T47D (cell line): ENCODE data around the gene C22orf23.
A peak's percentile ranks its signal among the peaks of the same experiment; 100 is the strongest.

Experiments used
- DNase-seq, 2 experiments: peaks; one replicate each; pipeline versions ENCODE4 v3.0.0 to v3.0.0-alpha.2; 2011 to 2012; ENCODE audit warnings: low read depth in 1 of 2, low spot score in 1 of 2
- JUND ChIP-seq: IDR thresholded peaks from 2 replicates; pipeline ENCODE4 v1.6.1; 2012; ENCODE audit warnings: low read depth
- in situ Hi-C: cut with HindIII; loops from 2 replicates; pipeline ENCODE4 v1.10.0; 2016; ENCODE audit warnings: low sequenced_read_pairs, low pct_unique_long_range_greater_than_20kb

The C22orf23 gene

GRCh38 chr22:37953437-37954179 lies at the start of gene C22orf23, which contains the start of gene POLR2F:
C22orf23 (minus strand) TSS chr22:37953601; CDS start chr22:37953149, 452 bp downstream.
POLR2F (plus strand) TSS chr22:37953699; CDS start chr22:37953788, 89 bp downstream.
- peak; percentile 82 to 93 for DNase-seq
- in situ Hi-C loops: no loop called here
- TF ChIP-seq JUND: no peak

- TF ChIP-seq JUND: no peak
- in situ Hi-C loops: no loop called here
- no peak for DNase-seq
Observed at GRCh38 chr22:37999640-38000272, 46.4 kb upstream of the C22orf23 start.

DNA sequence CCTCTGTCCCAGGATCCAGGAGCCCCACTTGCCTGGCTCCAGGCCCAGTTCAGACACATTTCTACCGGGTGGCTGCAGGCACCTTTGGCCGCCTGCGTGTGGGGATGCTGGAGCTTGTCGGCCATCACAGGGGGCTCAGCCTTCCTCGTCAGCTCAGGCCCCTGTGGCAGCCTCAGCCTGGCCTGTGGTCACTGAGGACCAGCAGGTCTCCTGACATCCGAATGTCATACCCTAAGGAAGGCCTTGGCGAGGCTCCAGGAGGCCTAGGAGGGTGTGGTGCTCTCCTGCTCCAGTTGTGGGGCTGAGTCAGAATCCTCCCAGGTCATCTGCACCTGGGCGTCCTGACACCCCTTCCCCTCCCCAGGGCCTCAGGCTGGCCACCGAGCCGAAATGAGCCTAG lies 45.8 kb upstream of the C22orf23 start:
- no peak for DNase-seq
- TF ChIP-seq JUND: no peak
- in situ Hi-C loops: no loop called here

DNA sequence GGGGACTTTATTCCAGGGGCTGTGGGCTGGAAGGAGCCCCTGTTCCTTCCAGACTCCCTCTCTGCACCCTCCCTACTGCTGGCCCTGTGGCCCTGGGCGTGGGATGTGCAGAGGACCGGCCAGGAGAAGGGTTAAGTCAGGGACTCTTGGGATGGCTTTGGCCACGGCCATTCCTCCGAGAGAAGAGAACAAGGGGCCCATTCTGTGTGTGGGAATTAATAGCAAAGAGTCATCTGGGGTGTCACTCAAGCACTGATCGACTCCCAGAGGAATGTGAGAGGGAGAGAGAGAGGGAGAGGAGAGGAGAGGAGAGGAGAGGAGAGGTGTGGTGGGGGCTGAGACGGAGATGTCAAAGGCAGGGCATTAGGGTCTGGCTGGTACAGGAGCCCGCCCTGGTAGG lies 45.1 kb upstream of the C22orf23 start:
- no peak for DNase-seq
- in situ Hi-C loops: no loop called here
- no peak for TF ChIP-seq JUND

GRCh38 chr22:37996515-37997246 lies 43.3 kb upstream of the C22orf23 start:
- peak in 1 of 2 experiments; percentile 19 for DNase-seq
- in situ Hi-C loops: no loop called here
- TF ChIP-seq JUND: no peak

DNA sequence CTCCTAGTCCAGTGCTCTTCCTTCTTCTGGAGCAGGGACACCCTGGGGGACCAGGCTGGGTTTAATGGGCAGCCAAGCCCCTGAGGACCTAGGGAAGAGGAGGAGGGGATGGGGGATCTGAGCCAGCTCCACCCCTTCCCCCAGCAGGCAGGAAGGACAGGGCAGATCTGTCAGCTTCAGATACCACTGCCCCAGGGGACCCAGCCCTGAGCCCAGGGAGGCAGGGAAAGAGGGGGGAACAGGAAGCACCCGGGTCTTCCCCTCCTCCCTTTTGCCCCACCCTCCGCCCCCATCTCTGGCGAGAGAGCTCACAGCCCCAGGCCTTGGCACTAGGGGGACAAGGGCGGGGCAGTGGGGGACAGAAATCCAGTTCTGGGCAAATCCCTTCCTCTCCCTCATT lies 42.7 kb upstream of the C22orf23 start:
- DNase-seq: no peak
- no peak for TF ChIP-seq JUND
- in situ Hi-C loops: no loop called here

- in situ Hi-C loops: no loop called here
- DNase-seq: no peak
- no peak for TF ChIP-seq JUND
Observed at GRCh38 chr22:37995460-37995859, 42.1 kb upstream of the C22orf23 start.

GRCh38 chr22:37994982-37995381 lies 41.6 kb upstream of the C22orf23 start:
- in situ Hi-C loops: no loop called here
- DNase-seq: no peak
- TF ChIP-seq JUND: no peak

DNA sequence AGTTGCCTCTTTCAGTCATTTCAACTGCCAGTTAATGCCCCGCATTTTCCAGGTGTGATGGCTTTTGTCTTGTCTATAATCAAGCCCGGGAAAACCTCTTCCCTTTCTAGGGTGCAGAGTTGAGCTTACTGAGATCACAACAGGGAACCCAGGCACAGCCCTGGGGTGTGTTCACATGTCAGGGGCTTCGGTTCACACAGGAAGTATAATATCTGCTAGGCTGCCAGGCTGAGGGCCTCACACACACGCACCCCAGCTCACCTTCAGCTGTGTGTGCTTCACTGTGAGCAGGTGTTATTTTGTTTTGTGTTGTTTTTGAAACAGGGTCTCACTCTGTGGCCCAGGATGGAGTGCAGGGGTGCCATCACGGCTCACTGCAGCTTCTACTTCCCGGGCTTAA lies 40.6 kb upstream of the C22orf23 start:
- in situ Hi-C loops: no loop called here
- no peak for TF ChIP-seq JUND
- DNase-seq: no peak

- TF ChIP-seq JUND: no peak
- in situ Hi-C loops: no loop called here
- DNase-seq: no peak
Observed at GRCh38 chr22:37991731-37992442, 38.5 kb upstream of the C22orf23 start.

GRCh38 chr22:37990862-37991261 lies 37.5 kb upstream of the C22orf23 start:
- DNase-seq: no peak
- TF ChIP-seq JUND: no peak
- in situ Hi-C loops: no loop called here

DNA sequence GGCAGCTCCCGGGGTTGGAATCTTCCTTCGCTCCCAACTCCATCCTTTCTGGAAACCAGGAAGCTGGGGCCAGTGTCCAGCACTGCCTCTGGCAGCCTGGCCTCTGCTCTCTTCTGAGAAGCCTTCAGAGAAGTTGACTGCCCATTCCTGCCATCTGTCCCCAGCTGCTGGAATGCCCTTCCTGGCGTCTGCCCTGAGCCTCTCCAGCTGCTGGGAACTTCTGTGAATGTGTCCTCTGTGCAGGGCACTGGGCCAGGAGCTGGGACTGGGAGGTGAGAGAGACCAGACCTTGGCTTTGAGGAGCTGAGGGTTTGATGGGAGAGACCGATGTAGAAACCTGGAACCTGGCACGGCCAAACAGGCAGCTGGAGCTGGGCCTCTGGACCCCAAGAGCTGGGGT lies 36.9 kb upstream of the C22orf23 start:
- DNase-seq: no peak
- TF ChIP-seq JUND: no peak
- in situ Hi-C loops: no loop called here
